Neuronal stem cell (in vitro differentiated cells): ENCODE data around the gene MISP.

ENCODE experiments used
- DNase-seq: peaks from one replicate; pipeline ENCODE4 v3.0.0-alpha.2; 2013; ENCODE audit warnings: low spot score
- H2AFZ ChIP-seq: one replicate; pipeline ENCODE4 v1.6.1; 2013; ENCODE audit warnings: mild to moderate bottlenecking, low read length, inconsistent platforms
- H2AK5ac ChIP-seq: 2 replicates; pipeline ENCODE4 v1.6.1; 2013; ENCODE audit warnings: low read depth, mild to moderate bottlenecking, inconsistent platforms, low read length, moderate library complexity, mixed read lengths
- H2BK120ac ChIP-seq: 2 replicates; pipeline ENCODE4 v1.6.1; 2013; ENCODE audit warnings: low read depth, mild to moderate bottlenecking, inconsistent platforms, low read length, moderate library complexity, mixed read lengths
- H2BK12ac ChIP-seq: one replicate; pipeline ENCODE4 v1.6.1; 2013; ENCODE audit warnings: low read length, inconsistent platforms
- H2BK15ac ChIP-seq: 2 replicates; pipeline ENCODE4 v1.6.1; 2013; ENCODE audit warnings: mild to moderate bottlenecking, low read length, inconsistent platforms, mixed read lengths
- H2BK5ac ChIP-seq: one replicate; pipeline ENCODE4 v1.6.1; 2013; ENCODE audit warnings: inconsistent platforms, mild to moderate bottlenecking, low read length, moderate library complexity
- H3K14ac ChIP-seq: one replicate; pipeline ENCODE4 v1.6.1; 2013; ENCODE audit warnings: low read length, inconsistent platforms
- H3K18ac ChIP-seq: 2 replicates; pipeline ENCODE4 v1.6.1; 2013; ENCODE audit warnings: low read length, inconsistent platforms
- H3K23ac ChIP-seq: 2 replicates; pipeline ENCODE4 v1.6.1; 2013; ENCODE audit warnings: low read depth, mild to moderate bottlenecking, mixed read lengths, low read length, inconsistent platforms; ENCODE audit not compliant: poor library complexity
- H3K27ac ChIP-seq: replicated peaks from 3 replicates; pipeline ENCODE4 v1.5.1; 2013; ENCODE audit warnings: low read length, inconsistent platforms
- H3K27me3 ChIP-seq, 3 experiments: 2 replicates each; pipeline ENCODE4 v1.6.1; 2013; ENCODE audit warnings: low read length in 3 of 3, mild to moderate bottlenecking in 2 of 3, inconsistent platforms in 1 of 3, low read depth in 1 of 3, mixed read lengths in 1 of 3, moderate library complexity in 1 of 3; ENCODE audit not compliant: control insufficient read depth in 3 of 3, insufficient read depth in 3 of 3
- H3K36me3 ChIP-seq, 2 donors: replicated peaks in 1 of 2; 2 replicates each; pipeline ENCODE4 v1.6.1; 2013; ENCODE audit warnings: low read length in 2 of 2; ENCODE audit not compliant: control insufficient read depth in 2 of 2, insufficient read depth in 2 of 2
- H3K4ac ChIP-seq: 2 replicates; pipeline ENCODE4 v1.6.1; 2013; ENCODE audit warnings: inconsistent platforms, mild to moderate bottlenecking, low read length, moderate library complexity
- H3K4me1 ChIP-seq, 2 donors: 1 replicate in 1 of 2; 2 replicates in 1 of 2; pipeline ENCODE4 v1.6.1; 2013; ENCODE audit warnings: low read length in 2 of 2, low read depth in 1 of 2; ENCODE audit not compliant: control insufficient read depth in 2 of 2, insufficient read depth in 1 of 2
- H3K4me2 ChIP-seq: one replicate; pipeline ENCODE4 v1.6.1; 2013; ENCODE audit warnings: mild to moderate bottlenecking, low read length, inconsistent platforms; ENCODE audit not compliant: insufficient read depth, poor library complexity, severe bottlenecking
- H3K4me3 ChIP-seq, 2 donors: 2 replicates each; pipeline ENCODE4 v1.5.1; 2013; ENCODE audit warnings: low read length in 2 of 2, mild to moderate bottlenecking in 2 of 2, inconsistent platforms in 1 of 2, moderate library complexity in 1 of 2
- H3K79me1 ChIP-seq: one replicate; pipeline ENCODE4 v1.6.1; 2013; ENCODE audit warnings: low read depth, mild to moderate bottlenecking, inconsistent platforms, low read length, moderate library complexity
- H3K9ac ChIP-seq: one replicate; pipeline ENCODE4 v1.6.1; 2013; ENCODE audit warnings: mild to moderate bottlenecking, low read depth, low read length, inconsistent platforms; ENCODE audit not compliant: poor library complexity
- H3K9me3 ChIP-seq, 2 donors: replicated peaks in 1 of 2; 2 replicates each; pipeline versions ENCODE3 to v1.6.1; 2013; ENCODE audit warnings: low read length in 2 of 2, mild to moderate bottlenecking in 2 of 2, inconsistent platforms in 1 of 2, low read depth in 1 of 2, mixed read lengths in 1 of 2, moderate library complexity in 1 of 2; ENCODE audit not compliant: control insufficient read depth in 2 of 2, insufficient read depth in 1 of 2
- H4K8ac ChIP-seq: one replicate; pipeline ENCODE4 v1.6.1; 2013; ENCODE audit warnings: low read depth, mild to moderate bottlenecking, inconsistent platforms, low read length, moderate library complexity
- H4K91ac ChIP-seq: one replicate; pipeline ENCODE4 v1.6.1; 2013; ENCODE audit warnings: low read length, low read depth, mild to moderate bottlenecking, inconsistent platforms; ENCODE audit not compliant: poor library complexity
- WGBS, 2 donors: extraction: QIAGEN DNeasy Blood & Tissue Kit; methylation state at CpG; one replicate each; pipeline ENCODE4 v1.1.7; 2013; ENCODE audit warnings: missing lambda C conversion rate in 2 of 2, mixed read lengths in 1 of 2; ENCODE audit not compliant: insufficient read length in 2 of 2, insufficient replicate concordance in 1 of 2; ENCODE audit errors: extremely low coverage in 2 of 2; 5-methylcytosine and 5-hydroxymethylcytosine counted together

The MISP gene

DNA sequence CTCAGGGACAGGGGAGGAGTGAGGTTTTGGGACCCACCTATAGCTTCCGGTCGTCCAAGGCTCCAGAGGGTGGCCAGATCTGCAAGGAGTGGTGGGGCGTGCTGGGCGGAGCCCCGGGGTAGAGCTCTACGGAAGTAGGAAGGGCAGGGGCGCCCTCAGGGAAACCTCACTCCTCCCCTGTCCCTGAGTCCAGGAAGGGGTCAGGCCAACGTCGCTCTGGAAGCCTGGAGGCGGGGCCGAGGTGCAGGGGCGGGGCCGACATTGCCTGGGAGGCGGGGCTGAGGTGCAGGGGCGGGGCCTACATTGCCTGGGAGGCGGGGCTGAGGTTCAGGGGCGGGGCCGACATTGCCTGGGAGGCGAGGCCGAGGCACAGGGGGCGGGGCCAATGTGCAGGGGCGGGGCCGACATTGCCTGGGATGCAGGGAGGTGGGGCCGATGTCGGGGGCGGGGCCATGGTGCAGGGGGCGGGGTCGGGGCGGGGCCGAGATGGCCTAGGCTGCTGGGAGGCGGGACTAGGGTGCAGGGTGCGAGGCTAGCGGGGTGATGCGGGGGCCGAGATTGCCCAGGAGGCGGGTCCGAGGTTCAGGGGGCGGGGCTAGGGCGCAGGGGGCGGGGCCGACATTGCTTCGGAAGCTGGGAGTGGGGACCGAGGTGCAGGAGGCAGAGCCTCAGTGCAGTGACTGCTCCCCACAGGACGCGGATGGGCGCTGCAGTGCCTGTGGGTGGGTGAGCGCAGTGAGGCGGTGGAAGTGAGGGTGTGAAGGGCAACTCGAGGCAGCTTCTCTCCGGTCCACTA, 47.1 kb upstream of the MISP start:
- no peak overlapping the region for H3K4me2 ChIP-seq
- no peak overlapping the region for H4K91ac ChIP-seq
- H2BK5ac ChIP-seq = no peak overlapping the region
- peak overlapping the region; percentile 33 for H2BK15ac ChIP-seq
- DNase-seq = peak; percentile 69
- H4K8ac ChIP-seq = no peak overlapping the region
- no peak overlapping the region for H3K4ac ChIP-seq
- no peaks in the 10 kb centered on the region for H3K36me3 ChIP-seq
- H3K18ac ChIP-seq = peak overlapping the region; percentile 71
- no peak overlapping the region for H2AK5ac ChIP-seq
- peaks cover 0 to 6% (median 5%) of the 10 kb centered on the region in 3 experiments for H3K27me3 ChIP-seq
- peak overlapping the region; percentile 12 for H3K23ac ChIP-seq
- no peak overlapping the region for H3K14ac ChIP-seq
- H3K9ac ChIP-seq = peak overlapping the region; percentile 46
- H3K9me3 ChIP-seq = peaks cover 2 to 3% of the 10 kb centered on the region in 2 donors
- H2BK120ac ChIP-seq = no peak overlapping the region
- H2AFZ ChIP-seq = peak overlapping the region; percentile 45
- peaks cover 0 to 2% of the 10 kb centered on the region in 2 donors for H3K4me1 ChIP-seq
- no peaks in the 10 kb centered on the region for H3K79me1 ChIP-seq
- peak overlapping the region in 1 of 2 donors; percentile 66 for H3K4me3 ChIP-seq
- H3K27ac ChIP-seq = no peak overlapping the region
- H2BK12ac ChIP-seq = no peak overlapping the region
- no CpG with 5 or more reads among the region's 50 CpGs for WGBS, 2 donors

DNA sequence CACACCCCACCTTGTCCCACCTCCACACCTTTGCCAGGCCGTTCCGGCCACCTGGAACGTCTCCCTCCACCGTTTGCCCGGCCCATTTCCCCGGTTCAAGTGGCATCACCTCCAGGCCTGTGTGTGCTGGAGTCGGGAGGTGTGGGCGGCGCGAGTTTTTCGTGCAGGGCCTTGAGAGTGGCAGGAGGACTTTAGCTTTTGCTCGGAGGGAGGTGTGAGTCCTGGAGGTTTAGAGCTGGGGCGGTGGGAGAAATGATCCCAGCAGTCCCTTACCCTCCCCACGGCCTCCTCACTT, 46.5 kb upstream of the MISP start:
- H2BK15ac ChIP-seq = no peak overlapping the region
- no peak overlapping the region for H3K4ac ChIP-seq
- peaks cover 0 to 6% (median 5%) of the 10 kb centered on the region in 3 experiments for H3K27me3 ChIP-seq
- H3K79me1 ChIP-seq = peaks cover 4% of the 10 kb centered on the region
- peak overlapping the region; percentile 15 for H3K18ac ChIP-seq
- H2AFZ ChIP-seq = peak overlapping the region; percentile 17
- H3K4me2 ChIP-seq = no peak overlapping the region
- no peak overlapping the region for H3K27ac ChIP-seq
- H4K8ac ChIP-seq = no peak overlapping the region
- no peak overlapping the region for H2BK12ac ChIP-seq
- H3K9ac ChIP-seq = peak overlapping the region; percentile 46
- H3K4me3 ChIP-seq = peak overlapping the region in 1 of 2 donors; percentile 66
- DNase-seq = no peak
- H3K36me3 ChIP-seq = no peaks in the 10 kb centered on the region
- no peak overlapping the region for H3K14ac ChIP-seq
- peaks cover 2 to 3% of the 10 kb centered on the region in 2 donors for H3K9me3 ChIP-seq
- no CpG with 5 or more reads among the region's 14 CpGs for WGBS, 2 donors
- H3K4me1 ChIP-seq = peaks cover 0 to 2% of the 10 kb centered on the region in 2 donors
- peak overlapping the region; percentile 12 for H3K23ac ChIP-seq
- no peak overlapping the region for H2BK5ac ChIP-seq
- H4K91ac ChIP-seq = no peak overlapping the region
- no peak overlapping the region for H2AK5ac ChIP-seq
- no peak overlapping the region for H2BK120ac ChIP-seq

DNA sequence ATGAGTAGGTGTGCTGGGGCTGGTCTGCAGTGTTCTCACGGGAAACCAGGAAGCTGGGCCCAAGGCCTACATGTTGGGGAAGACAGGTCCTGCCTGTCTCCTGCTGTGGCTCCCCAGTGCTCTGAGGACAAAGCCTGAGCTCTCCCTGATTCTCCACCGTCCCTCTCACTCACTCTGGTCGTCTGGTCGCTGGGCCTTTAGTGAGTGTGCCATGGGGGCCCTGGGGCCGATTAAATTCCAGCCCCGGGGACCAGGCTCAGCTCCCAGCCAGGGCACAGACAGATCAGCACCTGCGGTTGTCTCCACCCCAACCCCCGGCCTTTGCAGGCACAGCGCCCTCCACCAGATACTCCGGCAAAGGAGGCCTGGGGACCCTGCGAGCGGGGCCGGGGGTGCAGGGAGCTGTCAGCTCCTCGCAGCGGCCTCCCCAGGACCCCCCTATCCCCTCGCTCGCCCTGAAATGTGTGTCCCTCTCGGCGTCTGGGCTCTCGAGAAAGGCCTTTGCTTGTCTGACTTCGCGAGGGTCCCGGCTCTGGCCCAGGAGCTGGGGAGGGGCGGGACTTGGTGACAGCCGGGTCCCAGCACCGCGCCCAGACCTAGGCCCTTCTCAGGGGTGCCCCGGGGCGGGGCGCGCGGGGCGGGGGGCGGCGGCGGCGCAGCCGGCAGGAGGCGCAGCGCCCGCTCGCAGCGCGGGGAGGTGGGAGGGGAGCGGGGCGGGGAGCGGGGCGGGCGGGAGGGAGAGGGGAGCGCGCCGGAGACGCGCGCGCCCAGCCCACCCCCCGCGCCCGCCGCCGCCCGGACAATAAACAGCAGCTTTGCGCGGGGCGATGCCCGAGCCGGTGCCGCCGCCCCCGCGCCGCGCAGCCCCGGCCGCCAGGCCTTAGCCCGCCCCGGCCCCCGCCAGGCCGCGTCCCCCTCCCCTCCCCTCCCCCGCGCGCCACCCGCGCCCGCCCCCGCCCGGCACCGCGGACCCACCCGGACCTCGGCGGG, 42.5 kb upstream of the MISP start, which contains the start of gene PALM:
PALM (plus strand) TSS at position 782 of the 990 bp plus-strand sequence. CDS start 212 bp downstream, outside the sequence.
- Histone ChIP-seq H3K18ac (peak within 1 kb of the TSS; percentile 96), H3K9me3 (peaks cover 2 to 3% of the 10 kb centered on the region in 2 donors), H3K14ac (peak within 1 kb of the TSS; percentile 94), H2BK5ac (peak within 1 kb of the TSS; percentile 11), H3K4me3 (peak within 1 kb of the TSS; percentile 63 to 92), H2BK120ac (peak within 1 kb of the TSS; percentile 47), H2BK12ac (peak within 1 kb of the TSS; percentile 58), H2AFZ (peak within 1 kb of the TSS; percentile 98), H3K4me1 (peaks cover 4 to 6% of the 10 kb centered on the region in 2 donors), H3K27ac (peak within 1 kb of the TSS; percentile 20), H3K23ac (no peak within 1 kb of the TSS), H4K91ac (no peak within 1 kb of the TSS), H3K4me2 (peak within 1 kb of the TSS; percentile 89), H3K27me3 (peaks cover 0 to 6% (median 5%) of the 10 kb centered on the region in 3 experiments), H3K36me3 (peaks cover 0 to 3% of the 10 kb centered on the region in 2 donors), H2BK15ac (peak within 1 kb of the TSS; percentile 98), H3K79me1 (peaks cover 24% of the 10 kb centered on the region), H3K4ac (peak within 1 kb of the TSS; percentile 66), H2AK5ac (peak within 1 kb of the TSS; percentile 96), H4K8ac (no peak within 1 kb of the TSS), H3K9ac (peak within 1 kb of the TSS; percentile 93)
- peak; percentile 56 for DNase-seq
- no CpG with 5 or more reads among the region's 93 CpGs for WGBS, 2 donors
